GM06990 (cell line): Measurements from ENCODE around the gene AEBP2.
"Not testable (repeated sequence)": the region's sequence is repeated elsewhere in the genome, so short reads cannot be mapped to it uniquely, and the experiment has no call there.

ENCODE experiments used
- DNase-seq: peaks from one replicate; pipeline ENCODE4 v3.0.0-alpha.2; 2011; ENCODE audit not compliant: insufficient read length; ENCODE audit errors: extremely low read depth
- H3K27me3 ChIP-seq: replicated peaks from 2 replicates; pipeline ENCODE4 v1.6.0; 2011; ENCODE audit warnings: low read length; ENCODE audit not compliant: control insufficient read depth, insufficient read depth
- H3K36me3 ChIP-seq: 2 replicates; pipeline ENCODE4 v1.5.1; 2011; ENCODE audit warnings: low read length; ENCODE audit not compliant: control insufficient read depth, insufficient read depth
- H3K4me3 ChIP-seq: replicated peaks from 2 replicates; pipeline ENCODE4 v1.5.1; 2011; ENCODE audit warnings: low read depth, mild to moderate bottlenecking, control low read depth, low read length
- TF ChIP-seq, protein P1 (sequence below): IDR thresholded peaks from 2 replicates; pipeline ENCODE4 v1.5.1; 2011; ENCODE audit warnings: low read length, control low read depth, mild to moderate bottlenecking, inconsistent platforms; ENCODE audit not compliant: insufficient read depth, poor library complexity, severe bottlenecking

The AEBP2 gene, protein sequence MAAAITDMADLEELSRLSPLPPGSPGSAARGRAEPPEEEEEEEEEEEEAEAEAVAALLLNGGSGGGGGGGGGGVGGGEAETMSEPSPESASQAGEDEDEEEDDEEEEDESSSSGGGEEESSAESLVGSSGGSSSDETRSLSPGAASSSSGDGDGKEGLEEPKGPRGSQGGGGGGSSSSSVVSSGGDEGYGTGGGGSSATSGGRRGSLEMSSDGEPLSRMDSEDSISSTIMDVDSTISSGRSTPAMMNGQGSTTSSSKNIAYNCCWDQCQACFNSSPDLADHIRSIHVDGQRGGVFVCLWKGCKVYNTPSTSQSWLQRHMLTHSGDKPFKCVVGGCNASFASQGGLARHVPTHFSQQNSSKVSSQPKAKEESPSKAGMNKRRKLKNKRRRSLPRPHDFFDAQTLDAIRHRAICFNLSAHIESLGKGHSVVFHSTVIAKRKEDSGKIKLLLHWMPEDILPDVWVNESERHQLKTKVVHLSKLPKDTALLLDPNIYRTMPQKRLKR

DNA sequence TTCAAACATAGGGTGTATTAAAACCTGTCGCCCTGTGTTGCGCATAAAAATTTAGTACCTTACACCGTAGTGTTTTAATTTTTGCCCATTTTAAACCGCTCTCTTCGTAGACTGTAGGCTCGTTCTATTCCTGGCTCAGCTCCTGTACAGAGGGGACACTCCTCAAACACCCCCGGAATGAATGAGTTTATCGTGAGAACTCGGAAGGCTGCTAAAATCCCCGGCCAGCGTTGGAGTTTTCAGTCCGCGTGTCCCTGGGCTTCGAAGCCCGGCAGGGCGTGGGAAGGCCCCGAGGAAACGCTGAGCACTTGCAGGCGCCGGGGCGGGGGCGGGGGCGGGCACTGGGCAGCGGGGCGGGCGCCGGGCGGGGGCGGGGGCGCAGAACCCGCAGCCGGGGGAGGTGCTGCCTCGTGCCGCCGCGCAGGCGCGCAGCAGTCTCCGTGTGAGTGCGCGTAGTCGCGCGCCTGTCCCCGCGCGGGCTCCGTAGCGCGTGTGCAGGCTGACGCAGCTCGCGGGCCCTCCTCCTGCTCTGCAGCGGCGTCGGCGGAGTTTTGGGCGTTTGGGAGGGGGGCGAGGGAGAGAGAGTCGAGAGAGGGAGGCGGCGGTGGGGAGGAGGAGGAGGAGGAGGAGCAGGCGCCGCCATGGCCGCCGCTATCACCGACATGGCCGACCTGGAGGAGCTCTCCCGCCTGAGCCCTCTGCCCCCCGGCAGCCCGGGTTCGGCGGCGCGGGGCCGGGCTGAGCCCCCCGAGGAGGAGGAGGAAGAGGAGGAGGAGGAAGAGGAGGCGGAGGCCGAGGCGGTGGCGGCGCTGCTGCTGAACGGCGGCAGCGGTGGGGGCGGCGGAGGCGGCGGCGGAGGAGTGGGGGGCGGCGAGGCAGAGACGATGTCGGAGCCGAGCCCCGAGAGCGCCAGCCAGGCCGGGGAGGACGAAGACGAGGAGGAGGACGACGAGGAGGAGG, at the start of gene AEBP2:
Gene AEBP2 (plus strand): TSS at position 434 of the 960 bp plus-strand sequence. CDS start 208 bp downstream, at position 642.
- peaks cover 1% of the 10 kb centered on the region; the same call in 1 of the 2 replicates for H3K36me3 ChIP-seq
- TF ChIP-seq, protein P1, sequence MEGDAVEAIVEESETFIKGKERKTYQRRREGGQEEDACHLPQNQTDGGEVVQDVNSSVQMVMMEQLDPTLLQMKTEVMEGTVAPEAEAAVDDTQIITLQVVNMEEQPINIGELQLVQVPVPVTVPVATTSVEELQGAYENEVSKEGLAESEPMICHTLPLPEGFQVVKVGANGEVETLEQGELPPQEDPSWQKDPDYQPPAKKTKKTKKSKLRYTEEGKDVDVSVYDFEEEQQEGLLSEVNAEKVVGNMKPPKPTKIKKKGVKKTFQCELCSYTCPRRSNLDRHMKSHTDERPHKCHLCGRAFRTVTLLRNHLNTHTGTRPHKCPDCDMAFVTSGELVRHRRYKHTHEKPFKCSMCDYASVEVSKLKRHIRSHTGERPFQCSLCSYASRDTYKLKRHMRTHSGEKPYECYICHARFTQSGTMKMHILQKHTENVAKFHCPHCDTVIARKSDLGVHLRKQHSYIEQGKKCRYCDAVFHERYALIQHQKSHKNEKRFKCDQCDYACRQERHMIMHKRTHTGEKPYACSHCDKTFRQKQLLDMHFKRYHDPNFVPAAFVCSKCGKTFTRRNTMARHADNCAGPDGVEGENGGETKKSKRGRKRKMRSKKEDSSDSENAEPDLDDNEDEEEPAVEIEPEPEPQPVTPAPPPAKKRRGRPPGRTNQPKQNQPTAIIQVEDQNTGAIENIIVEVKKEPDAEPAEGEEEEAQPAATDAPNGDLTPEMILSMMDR, result no peak
- DNase-seq, result peak; percentile 97
- H3K27me3 ChIP-seq, result no peaks in the 10 kb centered on the region
- H3K4me3 ChIP-seq, result peak within 1 kb of the TSS; percentile 98

DNA sequence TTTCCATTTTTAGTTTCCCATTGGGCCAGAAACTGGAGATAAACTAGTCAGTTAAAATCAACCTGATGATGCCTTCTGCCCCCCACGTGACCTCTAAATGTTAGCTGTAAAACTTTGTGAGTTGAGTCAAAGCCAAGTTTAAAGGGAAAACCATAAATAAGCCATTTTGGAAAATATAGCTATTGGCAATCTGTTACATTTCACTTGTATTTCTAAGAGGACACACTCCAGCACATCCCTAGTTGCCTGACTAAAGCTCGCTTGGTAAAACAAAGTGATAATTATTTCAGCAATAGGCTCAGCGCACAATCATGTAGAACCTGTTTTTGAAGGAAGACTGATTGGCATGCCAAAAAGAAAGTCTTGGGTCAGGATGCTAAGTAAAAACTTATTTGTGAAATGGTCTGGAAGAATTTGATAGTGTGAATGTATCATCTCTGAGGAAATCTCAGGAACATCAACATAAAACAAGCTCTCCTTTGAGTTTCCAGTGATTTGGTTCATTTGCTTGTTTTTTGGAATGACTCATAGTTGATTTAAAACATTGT, 49.2 kb upstream of the AEBP2 start:
- no peak for DNase-seq
- TF ChIP-seq, protein P1, result no peak
- Histone ChIP-seq H3K27me3 (no peaks in the 10 kb centered on the region; the same call in 1 of the 2 replicates), H3K36me3 (no peaks in the 10 kb centered on the region), H3K4me3 (no peak overlapping the region)

DNA sequence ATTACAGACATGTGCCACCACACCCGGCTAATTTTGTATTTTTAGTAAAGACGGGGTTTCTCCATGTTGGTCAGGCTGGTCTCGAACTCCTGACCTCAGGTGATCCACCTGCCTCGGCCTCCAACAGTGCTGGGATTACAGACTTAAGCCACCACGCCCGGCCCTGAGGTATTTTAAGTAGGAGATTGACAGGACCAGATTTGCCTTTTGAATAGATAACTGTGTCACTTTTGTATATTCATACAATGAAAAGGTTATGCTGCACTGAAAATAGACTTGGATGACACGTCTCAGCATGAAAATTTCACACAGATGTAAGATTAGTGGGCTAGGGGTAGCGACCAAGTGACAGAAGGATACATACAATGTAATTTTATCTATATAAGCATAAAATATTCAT, 46.6 kb upstream of the AEBP2 start:
- H3K36me3 ChIP-seq, H3K4me3 ChIP-seq, H3K27me3 ChIP-seq, DNase-seq: not testable (repeated sequence)

DNA sequence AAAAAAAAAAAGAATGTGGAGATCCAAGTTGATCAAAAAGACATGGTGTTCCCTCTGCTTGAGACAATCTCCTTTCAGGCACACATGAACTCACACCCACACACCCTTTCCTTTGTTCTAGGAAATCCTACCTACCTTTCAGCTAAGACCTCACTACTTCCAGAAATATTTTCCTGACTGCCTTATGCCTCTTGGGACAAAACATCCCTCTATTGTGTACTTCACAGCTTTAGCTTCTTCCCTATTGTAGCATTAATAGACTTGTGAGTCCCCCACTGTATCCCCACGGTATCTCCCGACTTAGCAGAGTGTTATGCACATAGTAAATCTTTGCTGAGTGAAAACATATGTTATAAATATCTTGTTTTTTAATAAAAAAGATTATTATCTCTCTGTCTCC, 44.9 kb upstream of the AEBP2 start:
- no peak for DNase-seq
- Histone ChIP-seq H3K36me3 (no peaks in the 10 kb centered on the region), H3K27me3 (no peaks in the 10 kb centered on the region; the same call in 1 of the 2 replicates), H3K4me3 (no peak overlapping the region)
- TF ChIP-seq, protein P1, result no peak

DNA sequence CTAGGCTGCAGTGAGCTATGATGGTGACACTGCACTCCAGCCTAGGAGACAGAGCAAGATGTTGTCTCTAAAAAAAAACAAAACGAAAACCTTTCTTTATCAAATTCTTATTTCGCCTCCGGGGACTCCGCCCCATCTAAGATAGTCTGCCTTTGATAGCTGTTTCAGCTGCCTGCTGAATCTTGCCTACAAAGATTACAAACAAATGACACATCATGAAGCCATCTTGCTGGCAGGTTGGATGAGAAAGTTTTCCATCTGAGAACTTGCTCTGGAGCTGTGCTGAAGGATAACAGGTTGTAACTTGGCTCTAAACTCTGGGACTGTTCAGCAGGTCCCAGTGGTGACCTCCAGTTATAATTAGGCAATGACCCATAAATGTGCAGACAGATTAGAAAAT, 41.8 kb upstream of the AEBP2 start:
- no peaks in the 10 kb centered on the region for H3K27me3 ChIP-seq
- H3K36me3 ChIP-seq, result no peaks in the 10 kb centered on the region
- TF ChIP-seq, protein P1, result no peak
- no peak overlapping the region for H3K4me3 ChIP-seq
- DNase-seq, result no peak
